Fibroblast of lung (primary cell): Measurements from ENCODE around the gene TGM6. TPM values are rescaled to one million over a fixed set of nuclear protein-coding genes. Genes with fewer than 3 reads are reported as not detected.

ENCODE experiments used
- DNase-seq, 2 donors: peaks; one replicate each; pipeline versions ENCODE4 v3.0.0 to v3.0.0-alpha.2; 2010; ENCODE audit warnings: low read depth in 2 of 2
- H2AFZ ChIP-seq: 2 replicates; pipeline ENCODE4 v1.5.1; 2012; ENCODE audit warnings: low read length, control low read depth, inconsistent platforms
- H3K27ac ChIP-seq: 2 replicates; pipeline ENCODE4 v1.5.1; 2011; ENCODE audit warnings: low read length, control low read depth; ENCODE audit not compliant: insufficient read depth
- H3K27me3 ChIP-seq: 2 replicates; pipeline ENCODE4 v1.5.1; 2011; ENCODE audit warnings: mild to moderate bottlenecking, low read length; ENCODE audit not compliant: control insufficient read depth, insufficient read depth
- H3K36me3 ChIP-seq: 2 replicates; pipeline ENCODE4 v1.5.1; 2011; ENCODE audit warnings: low read length; ENCODE audit not compliant: control insufficient read depth, insufficient read depth
- H3K4me1 ChIP-seq: 2 replicates; pipeline ENCODE4 v1.5.1; 2011; ENCODE audit warnings: low read length; ENCODE audit not compliant: control insufficient read depth, insufficient read depth; ENCODE audit errors: extremely low read depth
- H3K4me2 ChIP-seq: 2 replicates; pipeline ENCODE4 v1.5.1; 2011; ENCODE audit warnings: low read length, control low read depth; ENCODE audit not compliant: insufficient read depth; ENCODE audit errors: extremely low read depth
- H3K4me3 ChIP-seq, 4 experiments: fragments of 200-600 bp in 1 of 4; sonication (generic) in 1 of 4; replicated peaks in 1 of 4; 2 replicates each; pipeline ENCODE4 v1.5.1; 2011 to 2016; ENCODE audit warnings: low read length in 4 of 4, low read depth in 3 of 4, mild to moderate bottlenecking in 3 of 4, control low read depth in 2 of 4, inconsistent platforms in 1 of 4, mixed read lengths in 1 of 4; ENCODE audit not compliant: insufficient read depth in 1 of 4; ENCODE audit errors: control extremely low read depth in 1 of 4
- H3K79me2 ChIP-seq: 2 replicates; pipeline ENCODE4 v1.5.1; 2012; ENCODE audit warnings: mild to moderate bottlenecking, low read length, inconsistent platforms; ENCODE audit not compliant: control insufficient read depth, insufficient read depth
- H3K9ac ChIP-seq: 2 replicates; pipeline ENCODE4 v1.5.1; 2011; ENCODE audit warnings: mild to moderate bottlenecking, low read length, control low read depth; ENCODE audit not compliant: insufficient read depth
- H3K9me3 ChIP-seq: 2 replicates; pipeline ENCODE4 v1.5.1; 2012; ENCODE audit warnings: low read depth, low read length; ENCODE audit not compliant: control insufficient read depth, insufficient read depth
- H4K20me1 ChIP-seq: 2 replicates; pipeline ENCODE4 v1.5.1; 2011; ENCODE audit warnings: low read length; ENCODE audit not compliant: control insufficient read depth, insufficient read depth; ENCODE audit errors: extremely low read depth
- EZH2 ChIP-seq: IDR thresholded peaks from 2 replicates; pipeline ENCODE4 v1.5.1; 2012; ENCODE audit warnings: low read length, control low read depth, mild to moderate bottlenecking; ENCODE audit errors: missing control alignments
- polyA plus RNA-seq, 2 donors: library from polyadenylated mRNA; depleted of rRNA in 1 of 2; stranded (reverse) in 1 of 2; unstranded in 1 of 2; fragments of >200 nt; gene quantifications; 2 replicates each; pipeline ENCODE4 v1.2.1, GENCODE V29; 2011 to 2012; ENCODE audit warnings: missing spikeins in 1 of 2
- total RNA-seq: library from RNA; depleted of rRNA; stranded (reverse); fragments of >200 nt; gene quantifications from 2 replicates; pipeline ENCODE4 v1.2.1, GENCODE V29; 2014
- TF ChIP-seq, protein P1 (sequence below), 2 donors: IDR thresholded peaks in 1 of 2; conservative IDR thresholded peaks in 1 of 2; 1 replicate in 1 of 2; 2 replicates in 1 of 2; pipeline ENCODE4 v1.5.1; 2011 to 2012; ENCODE audit warnings: low read length in 2 of 2, control low read depth in 1 of 2, inconsistent platforms in 1 of 2, low read depth in 1 of 2, mild to moderate bottlenecking in 1 of 2

Gene TGM6
- total and polyA plus RNA-seq, 2 donors (not counting 1 experiment from before 2014, with no cell fraction given), result not detected

DNA sequence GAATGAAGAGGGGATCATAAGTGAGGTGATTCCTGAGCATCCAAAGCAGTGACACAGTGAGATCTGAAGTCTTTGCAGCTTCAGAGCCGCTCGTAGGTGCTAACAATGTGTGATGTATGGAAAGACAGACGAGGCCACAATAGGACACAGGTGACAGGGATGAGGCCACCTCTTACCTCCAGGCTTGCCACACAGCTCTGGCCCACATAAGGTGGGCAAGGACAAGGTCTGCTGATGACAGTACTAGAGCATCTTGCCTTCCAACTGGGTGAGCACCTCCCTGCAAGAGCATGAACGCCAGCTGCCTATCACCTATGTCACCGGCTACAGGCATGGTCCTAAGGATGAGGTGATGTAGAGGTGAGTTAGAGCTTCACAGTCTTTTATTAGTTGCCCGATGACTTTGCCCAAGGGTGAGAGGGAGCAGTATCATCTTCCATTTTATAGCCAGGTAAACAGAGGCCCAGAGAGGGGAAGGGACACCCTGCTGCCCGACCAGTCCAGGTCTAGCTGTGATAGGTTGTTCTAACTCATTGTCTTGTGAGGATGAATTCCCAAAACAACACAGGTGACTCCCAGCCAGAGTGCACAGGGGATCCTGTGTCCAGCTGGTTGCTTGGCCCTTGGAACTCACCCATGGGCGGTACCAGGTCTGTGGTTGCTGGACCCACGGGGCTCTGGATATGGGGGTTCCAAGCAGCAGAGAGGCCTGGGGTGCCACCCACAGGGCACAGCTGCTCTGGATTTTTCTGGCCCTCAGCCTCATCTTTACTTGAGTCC lies 6.2 kb upstream of the TGM6 start:
- H3K79me2 ChIP-seq, result no peaks in the 10 kb centered on the region
- TF ChIP-seq, protein P1, sequence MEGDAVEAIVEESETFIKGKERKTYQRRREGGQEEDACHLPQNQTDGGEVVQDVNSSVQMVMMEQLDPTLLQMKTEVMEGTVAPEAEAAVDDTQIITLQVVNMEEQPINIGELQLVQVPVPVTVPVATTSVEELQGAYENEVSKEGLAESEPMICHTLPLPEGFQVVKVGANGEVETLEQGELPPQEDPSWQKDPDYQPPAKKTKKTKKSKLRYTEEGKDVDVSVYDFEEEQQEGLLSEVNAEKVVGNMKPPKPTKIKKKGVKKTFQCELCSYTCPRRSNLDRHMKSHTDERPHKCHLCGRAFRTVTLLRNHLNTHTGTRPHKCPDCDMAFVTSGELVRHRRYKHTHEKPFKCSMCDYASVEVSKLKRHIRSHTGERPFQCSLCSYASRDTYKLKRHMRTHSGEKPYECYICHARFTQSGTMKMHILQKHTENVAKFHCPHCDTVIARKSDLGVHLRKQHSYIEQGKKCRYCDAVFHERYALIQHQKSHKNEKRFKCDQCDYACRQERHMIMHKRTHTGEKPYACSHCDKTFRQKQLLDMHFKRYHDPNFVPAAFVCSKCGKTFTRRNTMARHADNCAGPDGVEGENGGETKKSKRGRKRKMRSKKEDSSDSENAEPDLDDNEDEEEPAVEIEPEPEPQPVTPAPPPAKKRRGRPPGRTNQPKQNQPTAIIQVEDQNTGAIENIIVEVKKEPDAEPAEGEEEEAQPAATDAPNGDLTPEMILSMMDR (conservative IDR thresholded peaks at IDR 0.05 in 1 of 2, IDR thresholded peaks at IDR 0.05 in 1 of 2; ENCODE audit: low read depth in 1 of 2, low read length in 2 of 2), result no peak
- no peaks in the 10 kb centered on the region for H3K36me3 ChIP-seq
- no peak overlapping the region for H3K27ac ChIP-seq
- no peak overlapping the region for H2AFZ ChIP-seq
- H3K9ac ChIP-seq, result no peak overlapping the region
- no peak for DNase-seq
- H3K4me3 ChIP-seq, result no peak overlapping the region
- H3K4me1 ChIP-seq, result no peaks in the 10 kb centered on the region
- H3K9me3 ChIP-seq, result no peaks in the 10 kb centered on the region
- H3K27me3 ChIP-seq, result no peaks in the 10 kb centered on the region
- H3K4me2 ChIP-seq, result no peak overlapping the region
- H4K20me1 ChIP-seq, result no peaks in the 10 kb centered on the region

DNA sequence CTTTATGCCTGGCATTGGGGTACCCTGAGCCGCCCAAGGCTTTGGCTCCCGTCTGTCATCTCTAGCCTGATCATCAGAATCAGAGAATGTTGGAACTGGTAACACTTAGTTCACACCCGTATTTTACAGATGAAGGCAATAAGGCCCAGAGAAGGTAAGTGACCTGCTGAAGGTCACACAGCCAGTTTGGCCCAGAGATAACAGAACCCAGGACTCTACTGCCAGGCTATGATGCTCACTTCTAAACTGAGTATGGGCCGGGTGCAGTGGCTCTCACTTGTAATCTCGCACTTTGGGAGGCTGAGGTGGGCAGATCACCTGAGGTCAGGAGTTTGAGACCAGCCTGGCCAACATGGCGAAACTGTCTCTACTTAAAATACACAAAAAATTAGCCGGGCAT lies 1.8 kb upstream of the TGM6 start:
- Histone ChIP-seq H3K27me3 (no peaks in the 10 kb centered on the region), H2AFZ (no peak overlapping the region), H3K4me3 (no peak overlapping the region), H3K27ac (no peak overlapping the region), H3K4me2 (no peak overlapping the region), H3K9ac (no peak overlapping the region), H3K36me3 (no peaks in the 10 kb centered on the region), H3K79me2 (no peaks in the 10 kb centered on the region), H3K4me1 (no peaks in the 10 kb centered on the region), H4K20me1 (no peaks in the 10 kb centered on the region), H3K9me3 (no peaks in the 10 kb centered on the region)
- DNase-seq, result no peak
- TF ChIP-seq EZH2, result no peak
- TF ChIP-seq, protein P1 (conservative IDR thresholded peaks at IDR 0.05 in 1 of 2, IDR thresholded peaks at IDR 0.05 in 1 of 2; ENCODE audit: low read depth in 1 of 2, low read length in 2 of 2), result no peak

DNA sequence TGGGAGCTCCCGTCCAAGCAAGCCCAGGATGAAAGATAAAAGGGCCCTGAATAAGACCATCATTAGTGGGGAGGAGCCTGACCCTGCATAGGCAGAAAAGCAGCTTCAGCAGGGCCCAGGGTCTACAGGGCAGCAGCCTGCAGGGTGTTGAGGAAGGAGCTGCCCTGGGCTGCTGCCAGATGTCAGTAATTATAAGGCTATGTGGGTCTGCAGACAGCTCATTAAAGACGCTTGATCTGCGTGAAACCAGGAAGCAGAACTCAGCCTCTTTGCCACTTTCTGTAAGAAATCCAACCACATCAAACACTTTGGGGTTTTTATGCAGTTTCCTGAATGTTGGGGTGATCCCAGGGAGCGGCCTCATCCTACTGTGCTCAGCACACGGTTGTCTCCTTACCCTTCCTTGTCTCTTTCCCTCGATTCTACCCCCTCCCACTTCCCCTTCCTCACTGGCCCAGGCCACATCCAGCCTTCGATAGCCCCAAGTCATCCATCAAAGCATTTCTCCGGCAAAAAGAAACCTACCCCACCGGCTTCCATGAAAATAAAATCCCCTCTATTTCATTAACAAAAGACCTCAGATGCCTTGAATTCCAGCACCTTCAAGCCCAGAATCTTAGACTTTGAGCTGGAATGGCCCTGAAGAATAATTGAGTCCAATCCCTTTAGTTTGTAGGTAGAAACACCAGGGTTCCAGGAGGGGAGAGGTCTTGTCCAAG lies 1.0 kb upstream of the TGM6 start:
- H2AFZ ChIP-seq, result no peak overlapping the region
- no peak overlapping the region for H3K4me3 ChIP-seq
- no peaks in the 10 kb centered on the region for H3K9me3 ChIP-seq
- H3K4me2 ChIP-seq, result no peak overlapping the region
- no peaks in the 10 kb centered on the region for H3K79me2 ChIP-seq
- TF ChIP-seq EZH2, result no peak
- TF ChIP-seq, protein P1 (conservative IDR thresholded peaks at IDR 0.05 in 1 of 2, IDR thresholded peaks at IDR 0.05 in 1 of 2; ENCODE audit: low read depth in 1 of 2, low read length in 2 of 2), result no peak
- no peaks in the 10 kb centered on the region for H3K36me3 ChIP-seq
- no peaks in the 10 kb centered on the region for H3K27me3 ChIP-seq
- no peaks in the 10 kb centered on the region for H4K20me1 ChIP-seq
- no peaks in the 10 kb centered on the region for H3K4me1 ChIP-seq
- DNase-seq, result no peak
- no peak overlapping the region for H3K27ac ChIP-seq
- no peak overlapping the region for H3K9ac ChIP-seq
